Upper lobe of left lung (tissue), 6 donors: ENCODE data around the gene DHRS1. TPM values are rescaled to one million over a fixed set of nuclear protein-coding genes. Genes with fewer than 3 reads are reported as not detected.

Source experiments
- ATAC-seq, 2 donors: fragments of 200-7000 bp; cut with Tn5 transposase; one replicate each; pipeline ENCODE4 v1.9.1; 2022; ENCODE audit warnings: mild to moderate bottlenecking in 2 of 2, moderate library complexity in 2 of 2; ENCODE audit not compliant: low FRiP score in 2 of 2
- DNase-seq, 2 donors: peaks; one replicate each; pipeline ENCODE4 v3.0.0-alpha.2; 2019 to 2020
- H3K27ac ChIP-seq, 4 donors: fragments of 200-600 bp; sonication (generic); one replicate each; pipeline ENCODE4 v1.5.1; 2016 to 2019
- H3K27me3 ChIP-seq, 4 donors: fragments of 200-600 bp; sonication (generic); one replicate each; pipeline ENCODE4 v1.5.1; 2017 to 2019
- H3K36me3 ChIP-seq, 4 donors: fragments of 200-600 bp; sonication (generic); one replicate each; pipeline ENCODE4 v1.5.1; 2016 to 2019
- H3K4me1 ChIP-seq, 4 donors: fragments of 200-600 bp; sonication (generic); one replicate each; pipeline ENCODE4 v1.5.1; 2018 to 2019
- H3K4me3 ChIP-seq, 4 donors: fragments of 200-600 bp; sonication (generic); one replicate each; pipeline ENCODE4 v1.5.1; 2017 to 2019; ENCODE audit warnings: mild to moderate bottlenecking in 2 of 4, moderate library complexity in 1 of 4
- H3K9me3 ChIP-seq, 4 donors: fragments of 200-600 bp; sonication (generic); one replicate each; pipeline ENCODE4 v1.5.1; 2018 to 2019
- CTCF ChIP-seq, 6 experiments: fragments of 450-650 bp in 4 of 6; fragments of 200-600 bp in 2 of 6; sonication (generic) in 2 of 6; IDR thresholded peaks; one replicate each; pipeline ENCODE4 v1.5.1; 2016 to 2019; ENCODE audit warnings: antibody characterized with exemption in 6 of 6
- EP300 ChIP-seq, 4 donors: sonication (generic); formaldehyde crosslinking; IDR thresholded peaks; one replicate each; pipeline ENCODE4 v1.5.1; 2017; ENCODE audit warnings: antibody characterized with exemption in 4 of 4, control low read depth in 2 of 4
- POLR2A ChIP-seq, 4 donors: fragments of 450-650 bp; IDR thresholded peaks; one replicate each; pipeline ENCODE4 v1.5.1; 2016 to 2017; ENCODE audit warnings: antibody characterized with exemption in 4 of 4, mild to moderate bottlenecking in 2 of 4
- POLR2AphosphoS5 ChIP-seq, 2 donors: sonication (generic); formaldehyde crosslinking; IDR thresholded peaks; one replicate each; pipeline ENCODE4 v1.5.1; 2017; ENCODE audit warnings: antibody characterized with exemption in 2 of 2
- WGBS, 2 donors: methylation state at CpG; one replicate each; pipeline ENCODE4 v1.1.5; 2017 to 2018; 5-methylcytosine and 5-hydroxymethylcytosine counted together
- total RNA-seq, 6 donors: library from RNA; depleted of rRNA in 4 of 6; stranded (reverse); fragments of >200 nt in 4 of 6; gene quantifications; one replicate each; pipeline versions ENCODE4 v1.1.0 to v1.2.1, GENCODE V29; 2016 to 2021
- donor health status: DM: no; HTN: no; CAD: no; lungs with moderate emphysema.
- donor health status: DM: no; HTN: yes; CAD: no; lungs with severe emphysema.

The DHRS1 gene
- total RNA-seq, 6 donors from 2014 or later, result 23.0 to 60.3 (median 32.8) TPM

- ATAC-seq (no peak), DNase-seq (no peak)
- Histone ChIP-seq H3K27ac (no peak overlapping the region), H3K36me3 (peaks cover 0 to 13% (median 5%) of the 10 kb centered on the region in 4 donors), H3K27me3 (no peaks in the 10 kb centered on the region), H3K4me3 (no peak overlapping the region), H3K4me1 (peaks cover 0 to 19% (median 9%) of the 10 kb centered on the region in 4 donors), H3K9me3 (no peaks in the 10 kb centered on the region)
- TF ChIP-seq POLR2AphosphoS5 (IDR thresholded peaks at IDR 0.05), result no peak
- no peak for TF ChIP-seq EP300 (IDR thresholded peaks at IDR 0.05)
- no peak for TF ChIP-seq CTCF (IDR thresholded peaks at IDR 0.05)
- no peak for TF ChIP-seq POLR2A (IDR thresholded peaks at IDR 0.05)
- 77 to 91% methylated on average over 2 to 4 of the region's 4 CpGs for WGBS, 2 donors
These were observed 38.8 kb downstream of the DHRS1 start for GRCh38 chr14:24260780-24261157.

- Histone ChIP-seq H3K9me3 (no peaks in the 10 kb centered on the region), H3K4me1 (peaks cover 0 to 19% (median 9%) of the 10 kb centered on the region in 4 donors), H3K36me3 (peaks cover 0 to 8% (median 0%) of the 10 kb centered on the region in 4 donors), H3K27ac (peak overlapping the region in 3 of 4 donors; percentile 18 to 46 (median 32)), H3K4me3 (no peak overlapping the region), H3K27me3 (no peaks in the 10 kb centered on the region)
- TF ChIP-seq CTCF (IDR thresholded peaks at IDR 0.05), result no peak
- ATAC-seq (peak in 1 of 2 donors; percentile 13), DNase-seq (no peak)
- WGBS, 2 donors, result 85 to 90% methylated on average over 10 to 16 of the region's 16 CpGs
These were observed 39.4 kb downstream of the DHRS1 start for GRCh38 chr14:24260026-24260779.

- Histone ChIP-seq H3K27me3 (no peaks in the 10 kb centered on the region), H3K4me3 (no peak overlapping the region), H3K4me1 (peaks cover 0 to 19% (median 9%) of the 10 kb centered on the region in 4 donors), H3K9me3 (no peaks in the 10 kb centered on the region), H3K36me3 (peaks cover 0 to 12% (median 3%) of the 10 kb centered on the region in 4 donors), H3K27ac (peak overlapping the region in 3 of 4 donors; percentile 18 to 46 (median 32))
- no peak for TF ChIP-seq CTCF (IDR thresholded peaks at IDR 0.05)
- no peak for TF ChIP-seq EP300 (IDR thresholded peaks at IDR 0.05)
- no peak for TF ChIP-seq POLR2A (IDR thresholded peaks at IDR 0.05)
- TF ChIP-seq POLR2AphosphoS5 (IDR thresholded peaks at IDR 0.05), result no peak
- ATAC-seq, result peak; percentile 40 to 65
- no peak for DNase-seq
- 71 to 74% methylated on average over 15 to 16 of the region's 16 CpGs for WGBS, 2 donors
These were observed 40.1 kb downstream of the DHRS1 start for GRCh38 chr14:24259282-24260025.

GRCh38 chr14:24258548-24259265, 40.9 kb downstream of the DHRS1 start:
- Histone ChIP-seq H3K9me3 (no peaks in the 10 kb centered on the region), H3K4me1 (peaks cover 0 to 19% (median 9%) of the 10 kb centered on the region in 4 donors), H3K27me3 (no peaks in the 10 kb centered on the region), H3K4me3 (no peak overlapping the region), H3K36me3 (peaks cover 0 to 12% (median 6%) of the 10 kb centered on the region in 4 donors), H3K27ac (peak overlapping the region in 3 of 4 donors; percentile 18 to 46 (median 32))
- DNase-seq (no peak), ATAC-seq (no peak)
- WGBS, 2 donors, result 88 to 89% methylated on average over 16 to 18 of the region's 18 CpGs
- TF ChIP-seq POLR2AphosphoS5 (IDR thresholded peaks at IDR 0.05), result no peak
- TF ChIP-seq CTCF (IDR thresholded peaks at IDR 0.05), result no peak
- TF ChIP-seq EP300 (IDR thresholded peaks at IDR 0.05), result no peak
- no peak for TF ChIP-seq POLR2A (IDR thresholded peaks at IDR 0.05)
